Stimulated activated CD4-positive, alpha-beta T cell treated with anti-CD3 and anti-CD28 coated beads, Interleukin-4, amount 100 ng/mL, for 48 hours (primary cell): ENCODE measurements around the gene TLR6.
"Not testable (repeated sequence)": the region's sequence is repeated elsewhere in the genome, so short reads cannot be mapped to it uniquely, and the experiment has no call there.

ENCODE experiments used
- DNase-seq, 2 donors: peaks; one replicate each; pipeline ENCODE4 v3.0.0-alpha.2; 2020; ENCODE audit warnings: low read depth in 2 of 2

The TLR6 gene

DNA sequence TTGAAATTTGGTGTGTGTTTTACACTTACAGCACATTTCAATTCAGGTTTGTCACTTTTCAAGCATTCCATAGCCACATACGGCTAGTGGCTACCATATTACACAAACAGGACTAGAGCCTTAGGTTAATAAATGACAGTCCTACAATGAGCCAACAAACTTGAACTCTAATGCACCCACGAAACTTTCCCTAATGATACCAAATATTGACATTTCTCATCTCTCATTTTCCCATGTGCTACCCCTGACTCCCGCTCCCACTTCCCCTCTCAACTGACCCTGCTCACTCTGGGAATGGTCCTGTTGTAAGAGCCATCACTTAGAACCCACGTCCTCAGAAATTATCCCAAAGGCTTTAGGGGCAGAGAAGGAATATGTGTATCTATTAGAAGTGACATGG lies 68.9 kb downstream of the TLR6 start:
- DNase-seq, result no peak

DNA sequence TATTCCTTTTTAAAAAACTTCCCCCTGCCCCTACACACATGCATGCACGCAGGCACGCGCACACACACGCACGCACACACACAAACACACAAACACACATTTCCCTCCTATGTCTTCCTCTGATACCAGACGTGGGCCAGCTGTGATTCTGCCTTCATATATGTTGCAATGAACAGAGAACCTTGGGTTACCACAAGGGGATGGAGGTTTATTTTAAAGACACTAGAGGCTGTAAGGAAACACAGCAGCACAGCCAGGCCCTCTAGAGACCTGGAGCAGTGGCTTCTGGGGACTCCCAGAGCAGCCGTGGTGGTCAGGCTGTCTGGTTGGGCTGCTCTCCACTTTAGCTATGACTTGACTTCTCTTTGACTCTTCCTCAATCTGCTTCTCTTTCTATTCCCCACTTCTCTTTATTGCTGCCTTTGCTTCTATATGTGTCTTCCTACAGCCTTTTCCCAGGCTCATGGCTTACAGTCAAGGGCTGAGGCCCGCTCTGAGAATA lies 70.7 kb downstream of the TLR6 start:
- DNase-seq, result no peak

DNA sequence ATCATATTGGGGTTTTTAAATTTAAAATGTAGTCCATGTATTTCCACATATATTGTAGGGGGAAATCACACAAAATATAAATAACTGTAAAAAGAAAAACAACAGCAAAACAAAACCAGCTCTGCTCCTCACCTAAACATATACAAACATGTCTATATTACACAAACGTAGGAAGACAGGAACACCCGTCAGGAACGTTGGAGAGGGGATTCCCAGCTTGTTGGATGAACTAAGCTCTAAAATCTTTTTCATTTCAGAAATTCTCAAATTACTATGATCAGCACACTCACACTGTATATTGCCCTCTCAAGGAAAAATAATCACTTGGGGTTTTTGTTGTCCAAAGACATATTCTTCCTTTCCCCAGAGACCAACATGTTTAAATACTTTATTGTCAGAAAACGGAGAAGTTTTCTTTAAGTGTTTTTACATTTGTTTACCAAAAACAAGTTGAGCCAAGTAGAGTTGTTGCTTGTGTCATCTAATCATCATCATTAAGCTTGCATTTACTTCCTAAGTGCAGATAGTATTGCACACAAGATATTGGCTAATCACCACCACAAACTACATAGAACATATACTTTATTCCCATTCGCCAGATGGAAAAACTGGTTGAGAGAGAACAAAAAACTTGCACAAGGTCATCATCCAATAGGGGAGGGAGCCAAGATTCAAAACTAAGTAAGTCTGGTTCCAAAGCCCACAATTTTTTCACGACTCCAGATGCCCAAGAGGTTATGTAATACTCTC lies 71.4 kb downstream of the TLR6 start:
- no peak for DNase-seq

DNA sequence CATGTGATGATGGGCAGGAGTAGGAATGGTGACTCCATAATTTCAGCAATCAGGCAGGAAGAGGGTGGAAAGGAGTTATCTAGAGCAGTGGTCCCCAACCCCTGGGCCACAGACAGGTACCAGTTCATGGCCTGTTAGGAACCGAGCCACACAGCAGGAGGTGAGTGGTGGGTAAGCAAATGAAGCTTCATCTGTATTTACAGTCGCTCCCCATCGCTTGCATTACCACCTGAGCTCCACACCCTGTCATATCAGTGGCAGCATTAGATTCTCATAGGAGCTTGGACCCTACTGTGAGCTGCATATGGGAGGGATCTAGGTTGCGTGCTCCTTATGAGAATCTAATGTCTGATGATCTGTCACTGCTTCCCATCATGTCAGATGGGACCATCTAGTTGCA lies 72.5 kb downstream of the TLR6 start:
- DNase-seq, result no peak

DNA sequence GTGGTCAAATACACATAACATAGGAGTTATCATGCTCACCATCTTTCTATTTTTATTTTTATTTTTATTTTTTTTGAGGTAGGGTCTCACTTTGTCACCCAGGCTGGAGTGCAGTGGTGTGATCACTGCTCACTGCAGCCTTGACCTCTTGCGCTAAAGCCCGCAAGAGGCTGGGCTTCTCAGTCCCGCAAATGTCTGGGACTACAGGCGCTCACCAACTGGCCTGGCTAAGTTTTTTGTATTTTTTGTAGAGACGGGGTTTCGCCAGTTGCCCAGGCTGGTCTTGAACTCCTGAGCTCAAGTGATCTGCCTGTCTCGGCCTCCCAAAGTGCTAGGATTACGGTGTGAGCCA lies 73.5 kb downstream of the TLR6 start:
- DNase-seq, result no peak

DNA sequence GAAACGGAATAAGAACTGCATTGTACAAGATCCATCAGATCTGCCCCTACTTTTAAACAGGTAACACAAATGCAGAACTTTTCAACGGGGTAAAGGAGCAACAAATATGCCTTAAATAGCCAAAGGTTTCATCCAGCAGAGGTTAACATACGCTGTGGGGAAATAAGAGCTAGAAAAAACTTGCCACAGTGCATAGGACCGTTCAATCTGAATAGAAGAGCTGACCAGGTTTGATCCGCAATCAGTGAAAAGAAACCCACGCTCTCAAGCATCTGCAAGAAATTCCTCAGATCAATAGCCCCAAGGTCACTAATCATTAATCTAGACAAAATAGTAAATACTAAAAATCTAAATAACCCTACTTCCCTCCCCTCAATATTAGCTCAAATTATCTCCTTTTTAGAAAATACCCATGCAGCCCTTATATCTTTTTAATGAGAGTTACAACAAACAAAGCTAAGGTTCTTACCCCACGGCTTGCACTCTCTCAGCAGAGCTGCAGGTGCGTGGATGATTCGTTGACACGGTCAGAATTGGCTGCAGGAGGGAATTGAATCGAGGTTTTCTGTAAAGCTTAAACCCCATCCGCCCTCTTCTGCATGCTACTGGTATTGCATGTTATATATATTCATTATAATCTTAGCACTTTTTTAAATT lies 74.0 kb downstream of the TLR6 start, which contains the start of gene TLR10:
Gene TLR10, minus strand, starts transcription at position 539 of the 657 bp plus-strand sequence. CDS start 7,400 bp downstream, outside the sequence.
- no peak for DNase-seq

DNA sequence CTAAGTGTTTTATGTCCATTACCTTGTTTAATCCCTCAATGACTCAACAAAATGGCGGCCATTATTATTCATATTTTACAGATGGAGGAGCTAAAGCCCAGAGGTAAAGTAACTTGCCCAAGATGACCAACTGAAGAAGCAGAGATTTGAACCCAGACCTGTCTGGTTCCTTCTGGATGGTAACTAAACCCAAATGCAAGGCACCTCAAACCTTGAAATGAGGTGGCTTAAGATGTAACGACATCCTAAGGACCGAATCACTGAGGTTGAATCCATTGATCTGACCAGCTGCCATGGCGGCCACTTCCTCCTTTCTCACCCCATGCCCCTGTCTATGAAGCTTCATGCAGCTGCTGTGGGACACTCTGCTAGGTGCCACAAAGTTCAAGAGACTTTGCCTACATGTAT lies 74.8 kb downstream of the TLR6 start:
- no peak for DNase-seq

DNA sequence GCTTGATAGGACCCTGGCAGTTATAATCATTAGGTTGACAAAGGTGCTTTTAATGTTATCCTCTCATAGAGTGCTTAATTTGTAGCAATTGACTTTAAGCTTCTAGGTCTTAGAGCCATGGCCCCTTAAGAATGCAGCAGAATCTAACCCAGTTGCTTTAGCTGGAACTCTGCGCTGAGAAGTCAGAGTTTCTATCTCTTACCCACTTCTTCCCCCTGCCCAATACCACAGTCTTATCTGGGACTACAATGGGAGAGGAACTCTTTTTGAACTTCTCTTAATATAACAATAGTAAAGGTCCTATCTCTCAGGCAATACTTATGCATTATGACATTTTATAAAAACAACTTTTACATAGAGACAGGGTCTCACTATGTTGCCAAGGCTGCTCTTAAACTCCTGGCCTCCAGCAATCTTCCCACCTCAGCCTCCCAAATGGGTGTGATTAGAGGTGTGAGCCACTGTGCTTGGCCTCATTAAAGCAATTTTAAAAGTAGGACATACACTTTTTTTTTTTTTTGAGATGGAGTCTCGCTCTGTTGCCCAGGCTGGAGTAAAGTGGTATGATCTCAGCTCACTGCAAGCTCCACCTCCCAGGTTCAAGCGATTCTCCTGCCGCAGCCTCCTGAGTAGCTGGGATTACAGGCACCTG lies 75.7 kb downstream of the TLR6 start:
- no peak for DNase-seq

DNA sequence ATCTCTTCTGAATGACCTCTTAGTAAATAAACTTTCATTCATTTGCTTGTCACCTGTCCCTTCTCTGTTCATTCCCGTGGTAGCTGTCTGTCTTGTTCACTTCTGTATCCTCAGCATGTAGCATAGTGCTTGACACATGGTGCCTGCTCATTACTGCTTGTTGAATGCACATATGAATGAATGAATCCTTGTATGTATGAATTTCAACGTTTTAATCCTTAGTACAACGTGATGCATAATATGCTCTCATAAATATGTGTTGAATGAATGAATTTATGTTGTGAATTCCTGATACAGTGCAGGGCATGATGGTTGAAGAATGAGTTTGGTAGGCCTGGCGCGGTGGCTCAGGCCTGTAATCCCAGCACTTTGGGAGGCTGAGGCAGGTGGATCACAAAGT lies 76.8 kb downstream of the TLR6 start:
- DNase-seq, result no peak

DNA sequence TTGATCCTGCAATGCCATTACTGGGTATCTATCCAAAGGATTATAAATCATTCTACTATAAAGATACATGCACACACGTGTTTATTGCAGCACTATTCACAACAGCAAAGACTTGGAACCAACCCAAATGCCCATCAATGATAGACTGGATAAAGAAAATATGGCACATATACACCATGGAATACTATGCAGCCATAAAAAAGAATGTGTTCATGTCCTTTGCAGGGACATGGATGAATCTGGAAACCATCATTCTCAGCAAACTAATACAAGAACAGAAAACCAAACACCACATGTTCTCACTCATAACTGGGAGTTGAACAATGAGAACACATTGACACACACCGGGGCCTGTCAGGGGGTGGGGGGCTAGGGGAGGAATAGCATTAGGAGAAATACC lies 78.7 kb downstream of the TLR6 start:
- not testable (repeated sequence) for DNase-seq

DNA sequence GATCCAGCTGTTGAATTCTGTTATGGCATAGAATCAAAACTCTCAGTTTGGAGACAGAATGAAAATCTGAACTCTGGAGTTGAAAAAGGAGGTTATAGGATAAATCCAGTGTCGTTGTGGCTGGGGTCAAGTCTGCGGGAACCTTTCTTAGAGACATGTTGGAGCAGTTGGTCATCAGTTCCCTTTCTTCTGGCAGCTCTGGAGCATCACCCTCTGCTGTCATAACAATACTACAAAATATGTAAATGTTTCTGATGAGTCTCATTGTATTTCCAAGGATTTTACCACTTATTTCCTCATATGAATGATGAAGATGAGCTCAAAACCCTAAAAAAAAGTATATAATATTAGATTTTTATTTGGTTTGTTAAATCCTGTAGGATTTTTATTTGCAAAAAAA lies 81.3 kb downstream of the TLR6 start:
- no peak for DNase-seq

DNA sequence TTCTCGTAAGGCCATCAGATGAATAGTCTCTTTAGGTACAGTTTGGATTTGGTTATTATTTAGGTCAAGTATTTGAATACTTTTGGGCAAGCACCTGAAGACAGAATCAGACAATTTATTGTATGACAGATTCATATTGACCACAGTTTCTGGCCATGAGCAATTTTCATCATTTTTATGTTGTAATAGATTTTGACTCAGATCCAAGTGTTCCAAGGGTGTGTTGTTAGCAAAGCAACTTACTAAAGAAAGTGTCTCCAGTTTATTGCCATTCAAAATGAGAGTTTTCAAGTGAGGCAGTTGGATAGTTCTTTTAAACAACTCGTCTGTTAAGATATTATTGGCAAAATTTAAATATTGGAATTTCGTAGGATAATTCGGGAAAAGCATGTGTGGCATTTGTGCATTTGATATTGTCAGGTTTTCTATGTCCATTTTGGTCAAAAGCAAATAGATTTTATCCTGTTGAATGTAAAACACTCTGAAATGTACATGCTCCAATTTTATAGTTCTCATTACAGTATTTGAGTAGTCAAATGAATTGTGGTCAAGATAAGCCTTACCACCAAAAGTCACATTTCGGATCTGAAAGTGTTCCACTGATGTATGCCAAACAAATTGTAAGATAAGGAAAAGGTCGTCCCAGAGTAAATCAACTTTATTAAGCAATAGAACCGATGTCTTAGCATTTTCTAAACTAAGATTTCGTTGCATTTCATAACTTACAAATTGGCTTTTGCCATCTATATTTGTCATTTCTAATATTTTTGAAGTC lies 82.2 kb downstream of the TLR6 start:
- no peak for DNase-seq
